HG03354 (cell line): ENCODE results near the gene EIF1.

ENCODE experiments used
- ATAC-seq: cut with Tn5 transposase; IDR thresholded peaks from one replicate; pipeline ENCODE4 v1.9.1; 2021; ENCODE audit warnings: mild to moderate bottlenecking; ENCODE audit not compliant: unreplicated experiment, poor library complexity, severe bottlenecking

Gene EIF1

DNA sequence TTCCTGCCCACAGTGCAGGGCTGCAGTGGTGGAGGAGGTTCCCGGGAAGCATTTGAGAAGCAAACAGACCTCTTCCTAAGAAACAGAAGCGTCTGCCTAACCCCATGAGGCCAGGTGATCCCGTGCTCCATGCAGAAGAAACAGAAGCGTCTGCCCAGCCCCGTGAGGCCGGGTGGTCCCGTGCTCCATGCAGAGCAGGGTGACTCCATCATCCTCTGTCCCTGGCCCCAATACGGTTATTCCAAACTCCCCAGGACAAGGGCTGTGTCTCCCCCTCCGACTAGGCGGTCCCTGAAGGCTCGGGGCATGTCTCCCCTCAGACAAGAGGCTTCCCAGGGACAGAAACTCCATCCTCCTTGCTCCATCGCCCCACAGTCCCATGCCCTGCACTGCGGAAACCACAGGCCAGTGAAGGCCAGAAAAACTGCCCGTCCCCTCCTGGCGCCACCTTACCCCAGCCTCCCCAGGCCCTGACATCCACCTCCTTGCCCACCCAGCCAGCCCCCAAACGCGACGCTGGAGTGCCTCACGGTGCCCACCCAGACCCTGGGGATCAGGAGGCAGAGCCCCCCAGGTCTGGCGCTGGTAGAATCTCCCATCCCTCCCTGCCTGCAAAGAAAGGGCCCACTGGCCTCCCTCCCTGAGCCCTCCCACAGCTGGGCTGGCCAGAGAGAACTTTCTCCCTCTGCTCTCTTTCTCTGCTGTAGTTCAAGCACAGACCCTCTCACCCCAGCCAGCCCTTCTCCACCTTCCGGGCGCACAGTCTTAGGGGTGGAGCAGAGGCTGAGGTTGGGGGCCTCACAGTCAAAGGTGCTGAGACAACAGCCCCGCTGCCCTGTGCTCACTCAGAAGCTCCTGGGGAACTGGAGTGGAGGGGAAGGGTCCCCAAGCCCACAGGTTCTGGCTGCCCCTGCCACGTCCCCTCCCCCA is 33.7 kb upstream of the EIF1 start:
- no peak for ATAC-seq

DNA sequence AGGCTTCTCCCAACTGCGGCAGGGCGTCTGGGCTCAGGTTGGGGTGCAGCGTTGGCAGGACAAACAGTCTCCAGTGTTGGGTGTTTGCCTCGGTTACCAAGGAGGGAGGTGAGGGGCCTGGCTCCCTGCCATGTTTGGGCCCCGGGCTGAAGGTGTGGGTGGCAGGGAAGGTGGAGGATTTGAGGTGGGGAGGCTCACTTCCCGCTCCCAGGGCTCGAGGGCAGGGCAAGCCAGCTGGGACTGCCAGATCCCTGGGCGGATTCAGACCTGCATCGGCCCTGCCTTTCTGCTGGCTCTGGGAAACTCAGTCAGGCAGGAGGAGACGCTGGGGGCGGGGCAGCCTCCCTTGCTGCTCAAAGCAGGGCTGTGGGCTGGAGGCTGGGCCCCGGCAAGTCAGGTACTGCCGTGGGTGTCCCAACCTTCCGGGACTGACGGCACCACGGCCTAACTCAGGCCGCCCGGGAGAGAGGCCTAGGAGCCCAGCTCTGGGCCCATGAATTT is 33.0 kb upstream of the EIF1 start:
- ATAC-seq, result no peak

- ATAC-seq, result no peak
Measured at GRCh38 chr17:41656249-41657023, 32.2 kb upstream of the EIF1 start.

DNA sequence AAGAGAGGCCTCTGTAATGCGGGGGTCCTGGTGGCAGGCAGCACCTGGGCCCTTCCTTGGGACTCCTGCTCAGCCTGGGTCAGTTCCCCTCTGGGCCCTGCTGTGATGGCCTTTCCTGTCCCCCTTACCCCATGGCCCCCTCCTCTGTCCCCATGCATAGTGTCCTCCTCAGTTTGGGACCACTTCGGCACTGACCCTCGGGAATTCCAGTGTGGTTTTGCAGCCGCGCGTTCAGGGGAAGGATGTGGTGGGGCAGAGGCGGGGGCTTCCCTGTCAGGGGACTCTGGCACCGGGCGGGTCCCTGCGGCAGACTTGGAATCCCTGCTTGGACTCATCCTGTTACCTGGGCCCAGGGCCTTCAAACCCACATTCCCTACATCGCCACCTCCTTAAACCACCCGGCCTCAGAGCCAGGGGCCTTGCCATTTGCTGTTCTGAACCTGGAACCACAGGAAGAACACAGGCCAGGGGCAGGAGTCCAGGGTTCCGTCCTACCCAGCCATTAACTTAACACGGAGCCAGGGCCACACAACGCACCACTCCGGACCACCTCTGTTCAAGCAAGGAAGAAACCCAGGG is 31.4 kb upstream of the EIF1 start:
- no peak for ATAC-seq

- ATAC-seq, result no peak
Measured at GRCh38 chr17:41657936-41658335, 30.7 kb upstream of the EIF1 start.

- no peak for ATAC-seq
Measured at GRCh38 chr17:41658846-41659245, 29.8 kb upstream of the EIF1 start.

- ATAC-seq, result no peak
Measured at GRCh38 chr17:41659427-41660212, 29.1 kb upstream of the EIF1 start.

- no peak for ATAC-seq
Measured at GRCh38 chr17:41660221-41660711, 28.4 kb upstream of the EIF1 start.

DNA sequence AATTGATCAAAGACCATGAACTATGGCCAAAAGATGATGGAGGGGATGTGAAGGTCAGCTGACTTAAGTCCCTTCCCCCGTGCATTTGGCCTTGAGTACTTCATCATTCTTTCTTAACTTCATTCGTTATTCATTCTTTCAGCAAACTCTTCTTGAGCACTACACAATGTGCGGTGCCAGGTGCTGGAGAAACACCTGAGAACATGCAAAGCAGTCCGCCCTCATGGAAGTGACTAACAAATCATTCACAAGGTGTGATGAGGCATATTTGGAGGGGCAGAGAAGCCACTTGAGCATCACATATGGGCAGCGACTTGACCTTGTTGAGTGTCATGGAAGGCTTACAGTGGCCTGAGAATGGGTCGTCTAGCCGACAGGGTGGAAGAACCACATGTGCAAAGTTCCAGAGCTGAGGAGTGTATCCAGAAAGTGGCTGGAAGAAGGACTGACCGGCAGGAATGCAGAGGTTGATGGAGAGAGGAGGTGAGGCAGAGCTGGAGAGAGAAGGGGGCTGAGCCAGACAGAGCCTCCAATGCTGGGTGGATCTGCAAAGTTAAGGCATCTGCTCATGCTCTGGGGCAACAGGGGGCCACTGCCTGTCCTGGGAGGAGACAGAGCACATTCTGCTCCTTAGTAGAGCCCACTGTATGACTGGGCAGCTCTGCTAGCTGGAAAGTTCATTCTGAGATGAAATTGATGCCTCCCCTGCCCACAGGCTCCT is 25.1 kb upstream of the EIF1 start:
- ATAC-seq, result no peak

DNA sequence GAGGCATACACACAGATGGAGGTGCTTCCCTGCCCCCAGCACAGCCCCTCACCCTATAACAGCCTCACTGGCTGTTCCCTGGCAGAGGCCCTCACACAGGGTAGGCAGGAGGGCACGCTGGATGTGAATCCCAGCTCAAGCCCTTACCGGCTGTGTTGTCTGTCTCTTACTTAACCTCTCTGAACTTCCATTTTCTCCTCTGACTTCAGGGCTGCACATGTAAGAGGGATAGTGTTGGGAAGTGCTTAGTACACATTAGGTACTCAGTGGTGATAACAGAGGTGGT is 24.6 kb upstream of the EIF1 start:
- ATAC-seq, result no peak

DNA sequence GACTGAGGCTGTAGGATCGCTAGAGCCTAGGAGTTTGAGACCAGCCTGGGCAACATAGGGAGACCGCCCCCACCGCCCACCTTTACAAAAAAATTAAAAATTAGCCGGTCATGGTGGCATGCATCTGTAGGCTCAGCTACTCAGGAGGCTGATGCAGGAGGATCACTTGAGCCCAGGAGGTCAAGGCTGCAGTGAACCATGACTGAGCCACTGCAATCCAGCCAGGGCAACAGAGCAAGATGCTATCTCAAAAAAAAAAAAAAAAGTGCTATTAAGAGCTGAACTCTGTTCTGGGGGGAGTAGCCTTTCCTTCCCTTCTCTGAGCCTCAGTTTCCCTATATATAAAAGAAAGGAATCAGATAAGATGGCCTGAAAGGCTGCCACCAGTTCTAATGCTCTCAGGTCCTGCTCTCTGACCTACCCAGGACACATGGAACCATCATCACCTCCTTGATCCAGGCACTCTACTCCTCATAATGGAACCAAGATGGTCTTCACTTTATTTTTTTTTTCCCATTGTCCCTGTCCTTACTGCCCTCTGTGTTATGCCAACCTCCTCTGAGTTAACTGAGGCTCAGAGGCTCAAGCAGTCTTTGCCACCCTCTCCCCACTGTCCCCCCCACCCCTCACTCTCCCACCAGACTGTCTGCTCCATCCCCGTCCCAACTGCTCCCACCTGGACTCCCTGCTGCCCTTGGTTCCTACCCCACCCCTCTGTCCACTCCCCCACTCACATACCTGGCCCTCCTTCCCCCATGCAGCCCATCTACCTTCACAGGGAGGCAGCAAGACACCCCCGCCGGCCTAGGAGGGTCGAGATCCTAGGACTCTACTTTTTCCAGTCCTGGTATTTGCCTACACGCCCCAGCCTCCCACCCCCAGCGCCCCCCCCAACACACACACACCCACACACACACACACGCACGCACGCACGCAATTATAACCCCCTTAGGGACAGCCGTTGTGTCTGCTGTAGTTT is 23.8 kb upstream of the EIF1 start:
- ATAC-seq, result no peak

DNA sequence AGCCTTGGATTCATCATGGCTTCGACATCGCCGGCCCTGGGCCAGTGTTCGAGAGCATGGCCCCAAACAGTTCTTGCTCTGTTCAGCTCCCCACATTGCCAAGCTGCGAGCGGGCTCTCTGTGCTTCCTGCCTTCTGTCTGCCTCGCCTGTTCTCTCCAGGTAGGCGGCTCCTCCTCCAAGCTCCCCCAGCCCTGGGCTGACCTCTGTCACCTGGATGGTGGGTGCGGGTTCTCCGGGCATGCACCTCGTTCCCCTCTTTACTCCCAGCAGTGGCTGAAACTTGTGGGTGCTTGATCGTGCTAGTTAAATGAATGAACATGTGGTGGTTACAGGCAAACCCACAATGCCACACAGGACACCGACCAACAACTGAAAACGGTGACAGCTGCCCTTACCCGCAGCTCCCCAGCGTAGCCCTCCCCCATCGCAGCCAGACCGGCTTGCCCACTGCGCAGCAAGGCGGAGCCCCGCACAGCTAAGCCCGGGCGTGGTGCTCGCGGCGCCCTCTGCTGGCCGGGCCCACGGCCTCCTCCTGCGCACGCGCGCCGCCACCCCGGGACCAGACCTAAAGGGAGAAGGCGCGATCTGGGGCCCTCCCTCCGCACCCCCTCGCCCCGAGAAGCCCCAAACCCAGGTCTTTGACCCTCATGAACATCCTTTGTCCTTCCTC is 23.0 kb upstream of the EIF1 start:
- peak; percentile 71 for ATAC-seq

- ATAC-seq, result peak; percentile 56
Measured at GRCh38 chr17:41666237-41666641, 22.4 kb upstream of the EIF1 start.

DNA sequence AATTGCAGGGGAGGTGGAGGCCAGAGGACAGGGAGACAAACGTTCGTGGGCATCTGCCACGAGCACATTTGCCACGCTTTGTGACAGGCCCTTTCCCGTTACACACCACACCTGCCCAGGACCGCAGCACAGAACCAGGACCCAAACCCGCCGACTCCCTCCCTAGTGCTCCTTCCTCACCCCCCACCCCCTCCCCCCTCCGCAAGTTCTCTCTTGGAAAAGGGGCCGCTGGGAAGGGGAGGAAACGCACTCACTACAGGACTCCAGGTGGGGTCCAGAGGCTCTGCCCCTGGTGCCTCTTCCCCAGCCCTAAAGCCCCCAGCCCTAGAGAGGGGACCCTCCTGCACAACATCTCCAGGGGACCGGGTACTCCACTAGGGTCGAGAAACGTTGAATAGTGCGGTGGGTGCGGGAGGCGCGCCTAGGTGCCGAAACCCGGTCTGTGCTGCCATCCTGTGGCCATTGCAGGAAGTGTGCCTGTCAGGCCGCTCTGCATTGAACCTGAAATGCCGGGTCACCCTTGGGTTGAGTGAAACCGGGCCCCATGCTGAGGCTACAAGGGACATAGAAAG is 21.9 kb upstream of the EIF1 start:
- ATAC-seq, result peak; percentile 51

GRCh38 chr17:41667280-41668041 is 21.2 kb upstream of the EIF1 start:
- ATAC-seq, result no peak

- ATAC-seq, result no peak
Measured at GRCh38 chr17:41672153-41672552, 16.5 kb upstream of the EIF1 start.
